Embryonic facial prominence (tissue), 1 donor: ENCODE measurements around the gene SCML2.
"Not testable (repeated sequence)": the region's sequence is repeated elsewhere in the genome, so short reads cannot be mapped to it uniquely, and the experiment has no call there.

Experiments
- DNase-seq: peaks from one replicate; pipeline ENCODE4 v3.0.0-alpha.2; 2016; ENCODE audit errors: extremely low spot score

Gene SCML2

GRCh38 chrX:18271309-18271708, 83.2 kb downstream of the SCML2 start:
- no peak for DNase-seq

GRCh38 chrX:18255059-18255458, 99.4 kb downstream of the SCML2 start:
- no peak for DNase-seq

- DNase-seq, result no peak
Measured at GRCh38 chrX:18252644-18253359, 101.7 kb downstream of the SCML2 start.

GRCh38 chrX:18229646-18230045, 124.8 kb downstream of the SCML2 start:
- DNase-seq, result not testable (repeated sequence)

- no peak for DNase-seq
Measured at GRCh38 chrX:18228069-18228468, 126.4 kb downstream of the SCML2 start.

GRCh38 chrX:18227458-18227857, 127.0 kb downstream of the SCML2 start:
- no peak for DNase-seq

- no peak for DNase-seq
Measured at GRCh38 chrX:18220786-18221185, 133.7 kb downstream of the SCML2 start, which contains the start of gene BEND2. Gene BEND2, minus strand, starts transcription at chrX:18220886. Its CDS starts 136 bp downstream, at chrX:18220750.

- DNase-seq, result no peak
Measured at GRCh38 chrX:18210470-18210869, 144.0 kb downstream of the SCML2 start.

GRCh38 chrX:18206657-18207056, 147.8 kb downstream of the SCML2 start:
- no peak for DNase-seq

GRCh38 chrX:18203631-18204030, 150.9 kb downstream of the SCML2 start:
- DNase-seq, result no peak

GRCh38 chrX:18194688-18195087, 159.8 kb downstream of the SCML2 start:
- DNase-seq, result no peak
